HFF-Myc (cell line): Measurements from ENCODE around the gene GMDS.

Source experiments
- DNase-seq: peaks from one replicate; pipeline ENCODE4 v3.0.0-alpha.2; 2011; ENCODE audit warnings: low read depth; ENCODE audit errors: extremely low read depth
- H3K4me3 ChIP-seq: replicated peaks from 2 replicates; pipeline ENCODE4 v1.5.1; 2011; ENCODE audit warnings: low read depth, mild to moderate bottlenecking, control low read depth, low read length
- TF ChIP-seq, protein P1 (sequence below): IDR thresholded peaks from 2 replicates; pipeline ENCODE4 v1.5.1; 2012; ENCODE audit warnings: mild to moderate bottlenecking, low read depth, low read length, control low read depth; ENCODE audit errors: missing control alignments

Gene GMDS

GRCh38 chr6:1868561-1869261 is 376.7 kb downstream of the GMDS start:
- H3K4me3 ChIP-seq, result no peak overlapping the region
- no peak for DNase-seq
- TF ChIP-seq, protein P1, sequence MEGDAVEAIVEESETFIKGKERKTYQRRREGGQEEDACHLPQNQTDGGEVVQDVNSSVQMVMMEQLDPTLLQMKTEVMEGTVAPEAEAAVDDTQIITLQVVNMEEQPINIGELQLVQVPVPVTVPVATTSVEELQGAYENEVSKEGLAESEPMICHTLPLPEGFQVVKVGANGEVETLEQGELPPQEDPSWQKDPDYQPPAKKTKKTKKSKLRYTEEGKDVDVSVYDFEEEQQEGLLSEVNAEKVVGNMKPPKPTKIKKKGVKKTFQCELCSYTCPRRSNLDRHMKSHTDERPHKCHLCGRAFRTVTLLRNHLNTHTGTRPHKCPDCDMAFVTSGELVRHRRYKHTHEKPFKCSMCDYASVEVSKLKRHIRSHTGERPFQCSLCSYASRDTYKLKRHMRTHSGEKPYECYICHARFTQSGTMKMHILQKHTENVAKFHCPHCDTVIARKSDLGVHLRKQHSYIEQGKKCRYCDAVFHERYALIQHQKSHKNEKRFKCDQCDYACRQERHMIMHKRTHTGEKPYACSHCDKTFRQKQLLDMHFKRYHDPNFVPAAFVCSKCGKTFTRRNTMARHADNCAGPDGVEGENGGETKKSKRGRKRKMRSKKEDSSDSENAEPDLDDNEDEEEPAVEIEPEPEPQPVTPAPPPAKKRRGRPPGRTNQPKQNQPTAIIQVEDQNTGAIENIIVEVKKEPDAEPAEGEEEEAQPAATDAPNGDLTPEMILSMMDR, result no peak

- DNase-seq, result no peak
- H3K4me3 ChIP-seq, result no peak overlapping the region
- TF ChIP-seq, protein P1, result no peak
These were observed 378.2 kb downstream of the GMDS start for GRCh38 chr6:1867197-1867596.

- TF ChIP-seq, protein P1, result no peak
- no peak for DNase-seq
- no peak overlapping the region for H3K4me3 ChIP-seq
These were observed 379.8 kb downstream of the GMDS start for GRCh38 chr6:1865585-1865984.

DNA sequence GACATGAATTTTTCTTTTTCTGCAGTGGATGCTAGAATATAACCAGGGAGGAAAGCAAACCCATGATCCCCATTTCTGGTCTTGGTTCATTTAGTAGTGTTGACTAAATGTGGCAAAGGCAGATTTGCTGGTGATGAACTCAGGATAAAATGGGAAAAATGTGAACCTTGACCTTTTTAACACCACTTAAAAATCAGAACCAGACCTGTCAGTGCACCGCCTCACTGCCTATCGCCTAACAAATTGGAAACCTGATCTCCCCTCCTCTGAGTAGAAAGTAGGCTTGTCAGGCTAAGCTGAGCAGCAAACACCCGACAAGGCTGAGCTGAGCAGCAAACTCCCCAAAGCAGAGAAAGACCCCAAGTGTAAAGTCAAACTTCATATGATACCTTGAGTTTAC is 380.9 kb downstream of the GMDS start:
- TF ChIP-seq, protein P1, result no peak
- no peak overlapping the region for H3K4me3 ChIP-seq
- DNase-seq, result no peak

- H3K4me3 ChIP-seq, result no peak overlapping the region
- no peak for DNase-seq
These were observed 383.0 kb downstream of the GMDS start for GRCh38 chr6:1862411-1862810.

DNA sequence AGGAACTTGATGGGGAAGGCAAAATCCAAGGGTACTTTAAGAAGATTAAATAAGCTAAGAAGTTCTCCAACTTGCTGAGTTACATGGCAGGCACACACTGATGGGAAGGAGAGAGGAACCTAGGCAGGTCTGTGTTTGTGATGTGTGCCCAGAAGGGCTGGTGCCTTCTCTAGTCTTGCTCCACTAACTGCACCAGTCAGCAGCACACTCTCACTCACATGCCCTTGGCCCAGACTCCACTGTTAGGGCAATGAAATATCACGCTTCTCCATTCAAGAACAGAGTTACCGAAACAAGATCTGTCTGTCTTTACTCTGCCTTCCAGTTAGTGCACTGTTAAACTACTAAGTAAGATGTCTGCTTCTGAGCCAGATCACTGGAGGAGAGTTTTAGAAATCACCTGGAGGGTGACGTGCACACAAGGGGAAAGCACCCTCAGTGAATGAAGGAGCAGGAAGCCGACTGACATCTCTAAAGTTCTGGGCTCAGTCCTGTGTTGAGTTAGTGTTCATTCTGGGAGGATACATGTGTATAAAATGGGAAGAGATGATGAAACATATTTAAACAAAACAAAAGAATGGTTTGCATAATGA is 384.6 kb downstream of the GMDS start:
- no peak for DNase-seq
- TF ChIP-seq, protein P1, result no peak
- no peak overlapping the region for H3K4me3 ChIP-seq

More at GRCh38 chr6:1862411-1862810, 383.0 kb downstream of the GMDS start:
- TF ChIP-seq, protein P1, result no peak
